Activated CD4-positive, alpha-beta T cell treated with anti-CD3 and anti-CD28 coated beads, Interleukin-10, Interleukin-2, amounts not matched to agents 100 ng/mL and 50 ng/mL, durations not matched to agents 16 hours and 8 hours (primary cell): Measurements from ENCODE around the gene C6orf89.

Experiments used
- DNase-seq: peaks from one replicate; pipeline ENCODE4 v3.0.0-alpha.2; 2020

Gene C6orf89

DNA sequence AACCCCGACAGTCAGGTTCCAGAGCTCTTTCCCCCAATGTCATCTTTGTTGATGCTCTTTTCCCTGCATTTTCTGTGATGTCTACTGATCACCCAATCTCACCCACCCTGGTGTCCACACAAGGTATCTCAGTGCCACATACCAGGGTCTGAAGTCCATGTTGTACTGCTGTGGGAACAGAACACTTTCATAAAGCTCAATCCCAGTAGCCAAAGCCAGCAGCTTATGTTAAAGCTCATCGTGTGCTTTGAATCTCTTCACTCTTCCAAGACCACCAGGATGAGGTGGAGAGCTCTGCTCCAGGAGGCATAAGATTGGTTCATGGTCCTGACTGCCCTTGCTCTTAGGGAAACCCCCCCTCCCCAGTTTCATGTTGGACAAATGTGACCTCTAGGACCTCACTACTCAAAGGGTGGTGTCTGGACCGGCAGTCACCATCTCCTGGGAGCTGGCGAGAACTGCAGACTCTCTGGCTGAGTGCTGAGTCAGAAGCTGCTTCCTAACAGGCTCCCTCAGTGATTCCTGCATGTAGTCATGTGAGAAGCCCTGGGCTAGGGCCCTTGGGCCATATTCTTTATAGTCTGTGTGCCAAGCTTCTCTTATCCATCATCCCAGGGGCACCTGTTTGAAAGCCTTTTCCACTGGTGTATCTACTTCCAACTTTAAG is 33.1 kb upstream of the C6orf89 start:
- no peak for DNase-seq

DNA sequence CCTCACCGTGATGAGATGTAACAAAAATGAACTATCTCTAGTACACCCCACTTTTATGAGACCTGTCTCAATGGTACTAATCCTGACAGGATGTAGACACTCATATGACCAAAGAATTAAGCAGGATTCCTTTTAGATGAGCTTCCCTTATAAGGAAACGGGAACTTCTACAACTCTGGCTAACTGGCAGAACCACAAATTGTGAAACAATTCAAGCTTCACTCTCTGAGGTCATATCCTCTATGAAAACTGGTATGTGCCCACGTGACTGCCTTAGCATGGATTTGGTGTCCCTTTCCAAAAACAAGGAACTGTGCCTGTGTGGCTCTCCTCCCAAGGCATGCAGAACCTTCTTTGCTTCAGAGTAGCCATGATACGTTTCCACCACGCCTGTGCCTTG is 32.4 kb upstream of the C6orf89 start:
- no peak for DNase-seq

DNA sequence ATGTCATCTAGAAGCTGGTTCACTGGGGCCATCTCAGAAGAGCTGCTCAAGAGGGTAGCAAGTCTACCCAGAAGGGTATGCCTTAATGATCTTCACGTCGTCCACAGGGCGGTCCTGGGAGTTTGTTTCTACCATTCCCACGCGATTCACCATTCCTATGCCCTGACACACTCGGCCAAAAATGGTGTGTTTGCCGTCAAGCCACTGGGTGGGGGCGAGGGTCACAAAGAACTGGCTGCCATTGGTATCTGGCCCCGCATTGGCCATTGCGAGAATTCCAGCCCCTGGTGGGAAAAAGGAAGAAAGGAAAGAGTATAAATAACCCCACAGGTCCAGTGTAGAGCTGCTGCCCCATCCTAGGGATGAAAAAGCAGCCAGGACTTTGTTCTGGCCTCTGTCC is 30.0 kb upstream of the C6orf89 start:
- no peak for DNase-seq

DNA sequence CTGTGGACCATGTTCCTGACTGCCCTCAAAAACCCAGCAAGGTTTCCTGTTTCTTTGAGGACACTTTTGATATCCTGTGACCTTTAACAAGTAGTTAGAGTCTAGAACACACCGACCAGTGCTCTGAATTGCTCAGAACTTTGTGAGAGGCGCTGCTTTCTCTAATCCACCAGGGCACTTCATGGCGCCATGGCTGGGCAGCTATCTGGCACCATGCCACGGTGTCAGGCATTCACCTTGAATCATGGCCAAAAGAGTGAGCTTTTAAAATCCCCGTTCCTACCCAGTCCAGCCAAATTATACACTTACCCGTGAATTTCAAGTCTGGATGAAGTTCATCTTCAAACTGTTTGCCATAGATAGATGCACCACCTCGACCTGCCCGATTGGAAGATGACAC is 29.5 kb upstream of the C6orf89 start:
- DNase-seq = no peak

DNA sequence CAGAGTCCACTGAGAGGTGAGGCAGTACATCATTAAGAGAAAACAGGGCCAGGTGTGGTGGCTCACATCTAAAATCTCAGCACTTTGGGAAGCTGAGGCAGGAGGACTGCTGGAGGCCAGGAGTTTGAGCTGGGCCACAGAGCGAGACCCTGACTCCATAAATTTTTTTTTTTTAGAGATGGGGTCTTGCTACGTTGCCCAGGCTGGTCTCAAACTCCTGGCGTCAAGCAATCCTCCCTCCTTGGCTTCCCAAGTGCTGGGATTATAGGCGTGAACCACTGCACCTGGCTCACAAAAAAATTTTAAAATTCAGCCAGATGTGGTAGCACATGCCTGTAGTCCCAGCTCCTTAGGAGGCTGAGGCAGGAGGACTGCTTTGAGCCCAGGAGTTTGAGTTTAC is 28.4 kb upstream of the C6orf89 start:
- no peak for DNase-seq

DNA sequence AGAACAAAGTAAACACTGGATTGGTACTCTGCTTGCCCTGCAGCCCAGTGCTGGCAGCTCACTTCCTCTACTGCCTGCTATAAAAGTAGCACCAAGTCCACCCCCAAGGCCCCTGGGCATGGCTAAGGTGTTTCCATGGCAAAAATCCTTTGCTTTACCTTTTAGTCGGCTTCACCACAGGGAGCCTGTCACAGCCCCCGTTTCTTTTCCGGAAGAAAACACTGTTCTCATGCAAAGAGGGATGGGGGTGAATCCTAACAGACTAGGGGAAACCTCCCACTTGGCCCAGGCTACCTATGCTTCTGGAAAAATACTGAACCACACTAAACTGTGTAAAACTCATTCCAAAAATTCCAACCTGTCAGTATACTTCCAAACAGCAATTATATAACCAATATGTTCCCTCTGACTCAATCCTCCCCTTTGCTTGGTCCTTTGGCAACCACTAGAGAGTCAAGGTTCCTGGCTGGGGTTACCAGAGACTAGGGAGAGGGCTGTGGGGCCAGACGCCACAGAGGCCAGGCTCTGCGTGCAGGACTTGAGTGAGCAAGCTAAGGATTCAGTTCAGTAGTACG is 27.3 kb upstream of the C6orf89 start:
- no peak for DNase-seq

DNA sequence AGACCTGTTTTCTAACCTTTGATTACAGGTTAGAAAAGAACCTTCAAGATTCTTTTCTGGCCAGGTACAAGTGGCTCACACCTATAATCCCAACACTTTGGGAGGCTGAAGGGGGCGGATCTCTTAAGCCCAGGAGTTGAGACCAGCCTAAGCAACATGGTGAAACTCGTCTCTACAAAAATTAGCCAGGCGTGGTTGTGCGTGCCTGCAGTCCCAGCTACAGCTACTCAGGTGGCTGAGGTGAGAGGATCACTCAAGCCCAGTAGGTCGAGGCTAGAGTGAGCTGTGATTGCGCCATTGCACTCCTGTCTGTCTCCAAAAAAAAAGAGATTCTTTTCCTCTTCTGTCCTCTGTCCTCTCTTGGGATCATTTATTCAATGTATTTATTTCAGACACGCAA is 25.6 kb upstream of the C6orf89 start:
- DNase-seq = no peak

DNA sequence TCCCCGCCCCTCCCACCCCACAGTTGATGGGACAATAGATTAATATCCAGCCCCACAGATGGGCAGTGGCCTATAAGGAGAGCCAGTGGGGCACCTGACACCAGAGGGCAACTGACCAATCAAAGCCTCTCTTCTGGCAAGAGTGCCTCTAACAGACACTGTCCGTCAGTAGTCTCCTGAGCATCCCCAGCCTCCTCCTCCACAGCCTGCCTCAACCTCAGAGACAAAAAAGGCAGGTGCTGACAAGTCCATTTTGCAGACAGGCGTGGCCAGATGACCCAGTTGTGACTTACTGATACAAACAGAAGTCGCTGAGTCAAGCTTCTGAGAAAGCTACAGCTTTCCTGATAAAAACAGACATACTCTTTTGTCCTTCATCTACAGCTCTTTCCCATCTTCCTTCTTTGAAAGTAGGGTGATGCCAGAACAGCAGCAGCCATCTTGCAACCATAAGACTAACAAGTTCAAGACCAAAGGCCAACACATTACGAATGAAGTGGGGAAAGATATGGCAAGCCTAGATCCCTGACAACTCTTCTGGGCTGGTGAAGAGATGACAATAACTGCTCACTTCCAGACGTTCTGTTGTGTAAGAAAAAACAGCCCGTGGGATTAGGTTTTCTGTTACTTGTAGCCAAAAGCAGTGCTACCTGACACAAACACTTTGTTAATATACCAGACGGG is 23.4 kb upstream of the C6orf89 start:
- no peak for DNase-seq

DNA sequence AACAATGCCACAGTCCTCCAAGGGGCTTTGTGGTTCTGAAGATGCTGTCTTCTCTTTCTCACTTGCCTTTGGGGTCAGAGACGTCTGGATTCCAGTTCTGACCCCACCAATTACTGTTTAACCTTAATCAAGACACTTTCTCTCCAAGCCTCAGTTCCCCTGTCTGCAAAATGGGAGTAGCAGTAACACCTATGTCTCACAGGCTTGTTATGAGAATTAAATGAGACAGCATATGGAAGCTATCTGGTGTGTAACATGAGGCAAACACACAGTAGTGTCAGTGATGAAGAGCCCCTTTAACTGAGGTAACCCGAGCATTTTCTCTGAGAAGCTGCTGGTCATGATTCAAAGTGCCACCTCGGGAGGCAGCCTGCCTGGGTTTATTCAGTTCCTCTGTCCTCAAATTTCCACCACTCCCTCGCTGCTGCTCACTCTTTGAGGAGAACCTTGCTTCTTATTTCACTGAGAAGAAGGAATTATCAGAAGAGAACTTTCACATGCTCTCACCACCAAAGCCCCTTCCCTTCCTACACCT is 22.8 kb upstream of the C6orf89 start:
- DNase-seq = no peak

DNA sequence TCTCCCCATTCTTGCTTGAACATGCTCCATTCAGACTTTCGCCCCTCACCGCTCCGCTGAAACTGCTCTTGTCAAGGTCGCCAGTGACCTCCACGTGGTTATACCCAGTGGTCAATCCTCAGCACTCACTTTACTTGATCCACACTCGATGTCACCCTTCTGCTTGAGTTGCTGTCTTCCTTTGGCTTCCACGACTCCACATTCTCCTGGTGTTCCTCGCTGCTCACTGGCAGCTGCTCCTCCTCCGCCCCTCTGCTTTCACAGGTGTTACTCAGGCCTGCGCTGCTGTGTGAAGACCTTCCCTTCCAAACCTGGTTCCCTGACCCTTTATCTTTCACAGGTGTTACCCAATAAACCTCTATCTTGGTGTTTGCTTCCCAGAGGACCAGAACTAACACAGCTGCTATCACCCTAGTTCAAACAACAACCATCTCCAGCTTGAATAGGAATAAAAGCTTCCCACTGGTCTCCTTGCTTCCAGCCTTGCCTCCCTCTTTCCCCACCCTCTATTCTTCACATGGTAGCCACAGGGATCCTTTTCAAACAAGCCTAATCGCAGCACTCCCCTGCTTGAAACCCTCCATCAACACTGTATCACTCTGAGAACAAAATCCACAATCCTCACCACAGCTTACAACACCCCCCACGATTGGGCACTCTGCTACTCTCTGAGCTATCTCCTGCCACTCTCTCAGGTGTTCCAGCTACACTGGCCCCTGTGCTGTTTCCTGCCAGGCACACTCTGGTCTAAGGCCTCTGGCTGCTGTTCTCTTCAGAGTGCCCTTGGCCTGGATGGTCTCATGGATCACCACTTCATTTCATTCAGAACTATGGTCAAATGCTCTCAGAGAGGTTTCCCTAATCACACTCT is 21.8 kb upstream of the C6orf89 start:
- DNase-seq = no peak

DNA sequence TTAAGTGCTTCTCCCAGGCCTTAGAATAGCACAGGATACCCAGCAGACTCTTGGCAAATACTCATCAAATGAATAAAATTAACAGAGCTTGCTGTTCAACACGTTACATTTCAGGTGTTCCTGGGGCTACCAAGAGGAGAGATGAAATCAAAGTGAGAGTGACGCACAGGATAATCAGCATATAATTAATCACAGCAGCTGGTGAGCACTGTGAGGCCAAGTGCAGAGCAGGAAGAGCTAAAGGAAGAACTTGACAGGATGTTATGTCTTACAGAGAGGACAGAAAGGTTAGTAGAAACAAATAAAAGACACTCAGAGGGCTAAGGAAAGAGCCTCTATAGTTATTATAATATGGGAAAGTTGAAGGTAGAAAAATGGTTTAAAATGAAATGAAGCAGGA is 19.9 kb upstream of the C6orf89 start:
- no peak for DNase-seq

DNA sequence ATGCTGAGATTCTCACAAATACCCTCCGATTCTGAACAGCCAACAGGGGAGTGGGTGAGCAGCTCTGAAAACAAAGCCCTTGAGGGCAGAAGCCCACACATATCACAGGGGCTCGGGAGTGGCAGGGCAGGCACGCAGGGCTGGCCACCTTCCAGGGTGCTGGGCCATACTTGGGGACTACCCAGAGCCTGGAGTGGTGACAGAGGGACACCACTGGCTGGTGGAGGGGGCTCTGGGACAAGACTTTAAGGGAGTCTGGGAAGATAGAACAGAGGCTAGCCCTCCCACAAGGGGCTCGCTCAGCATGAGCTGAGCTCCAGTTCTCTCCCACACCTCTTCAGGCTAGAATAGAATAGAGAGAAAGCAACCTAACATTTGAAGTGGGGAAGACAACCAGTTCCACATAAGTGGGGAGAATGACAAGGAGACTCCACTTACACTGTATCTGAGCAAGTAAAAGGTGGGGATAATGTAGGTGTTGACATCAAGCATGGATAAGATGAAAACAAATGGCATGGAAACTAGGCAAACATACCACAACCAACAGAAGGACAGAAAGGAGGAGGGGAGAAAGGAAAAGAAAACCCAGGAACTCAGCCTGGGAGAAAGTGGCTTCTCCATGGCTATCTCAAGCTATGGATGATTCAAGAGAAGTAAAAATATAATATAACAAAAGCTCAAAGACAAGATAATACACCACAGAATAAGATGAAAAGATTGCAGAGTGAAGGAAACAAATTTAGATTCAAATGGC is 18.1 kb upstream of the C6orf89 start:
- no peak for DNase-seq

DNA sequence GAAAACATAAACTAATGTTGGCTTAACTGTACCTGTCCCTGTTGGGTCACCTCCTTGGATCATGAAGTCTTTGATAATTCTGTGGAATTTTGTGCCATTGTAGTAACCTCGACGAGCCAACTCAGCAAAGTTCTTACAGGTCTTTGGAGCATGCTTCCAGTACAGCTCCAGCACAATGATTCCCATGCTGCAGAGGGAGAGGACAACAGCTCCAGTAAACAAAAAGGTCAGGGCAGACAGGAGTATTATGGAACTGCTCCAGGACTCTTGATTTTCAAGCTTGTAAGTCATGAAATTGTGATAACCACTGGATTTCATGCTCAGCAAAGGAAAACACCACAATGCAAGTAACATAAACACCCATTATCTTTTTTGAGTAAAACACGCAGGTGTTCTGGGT is 14.1 kb upstream of the C6orf89 start:
- no peak for DNase-seq

DNA sequence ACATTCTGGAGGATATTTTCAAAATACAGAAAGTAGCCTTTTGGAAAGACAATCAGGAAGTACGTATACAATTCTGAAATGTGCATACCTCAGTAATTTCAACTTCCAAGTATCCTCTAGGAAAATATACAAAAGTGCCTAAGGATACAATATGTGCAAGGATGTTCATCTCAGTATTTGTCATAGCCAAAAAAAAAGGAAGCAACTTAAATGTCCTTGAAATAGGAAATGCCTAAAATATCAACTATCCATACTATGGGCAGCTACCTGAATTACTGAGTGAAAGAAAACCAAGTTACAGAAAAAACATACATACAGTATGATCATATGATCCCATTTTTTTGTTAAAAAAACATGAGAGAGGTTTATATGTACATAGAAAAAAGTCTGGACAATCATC is 12.6 kb upstream of the C6orf89 start:
- no peak for DNase-seq

DNA sequence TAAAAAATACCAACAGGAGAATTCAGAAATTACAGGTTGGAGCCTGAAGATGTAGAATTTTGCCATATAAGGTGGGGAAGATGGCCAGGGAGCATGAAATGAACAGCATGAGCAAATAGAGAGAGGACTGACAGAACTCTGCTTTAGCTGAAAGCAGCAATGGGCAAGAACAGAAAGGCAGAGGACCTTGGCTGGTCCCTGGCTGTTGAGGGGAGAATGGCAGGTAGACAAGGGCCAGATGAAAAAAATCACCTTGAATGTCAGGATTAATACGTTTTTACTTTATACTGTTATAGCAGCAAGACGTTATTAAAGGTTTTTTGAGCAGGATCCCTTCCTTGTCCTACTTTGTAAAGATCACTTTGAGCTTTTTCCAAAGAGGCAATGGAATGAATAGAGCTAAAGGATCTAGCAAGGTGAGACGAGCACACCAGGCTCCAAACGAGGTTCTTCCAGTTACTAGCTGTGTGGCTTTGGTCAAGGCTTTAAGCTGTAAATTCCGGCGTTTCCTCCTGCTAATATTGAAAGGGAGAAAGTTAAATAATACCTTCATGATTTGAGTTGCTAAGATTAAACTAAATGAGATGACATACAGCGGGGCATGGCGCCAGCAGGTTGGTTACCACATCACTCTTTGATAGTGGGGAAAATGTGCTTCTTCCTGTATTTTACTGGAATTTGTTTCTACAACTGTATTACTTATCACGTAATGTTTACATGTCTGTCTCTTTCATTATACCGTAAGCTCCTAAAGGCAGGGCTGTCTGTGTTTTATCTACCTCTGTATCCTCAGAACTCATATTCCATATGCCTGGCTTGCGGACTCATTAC is 11.9 kb upstream of the C6orf89 start:
- DNase-seq = peak; percentile 44

DNA sequence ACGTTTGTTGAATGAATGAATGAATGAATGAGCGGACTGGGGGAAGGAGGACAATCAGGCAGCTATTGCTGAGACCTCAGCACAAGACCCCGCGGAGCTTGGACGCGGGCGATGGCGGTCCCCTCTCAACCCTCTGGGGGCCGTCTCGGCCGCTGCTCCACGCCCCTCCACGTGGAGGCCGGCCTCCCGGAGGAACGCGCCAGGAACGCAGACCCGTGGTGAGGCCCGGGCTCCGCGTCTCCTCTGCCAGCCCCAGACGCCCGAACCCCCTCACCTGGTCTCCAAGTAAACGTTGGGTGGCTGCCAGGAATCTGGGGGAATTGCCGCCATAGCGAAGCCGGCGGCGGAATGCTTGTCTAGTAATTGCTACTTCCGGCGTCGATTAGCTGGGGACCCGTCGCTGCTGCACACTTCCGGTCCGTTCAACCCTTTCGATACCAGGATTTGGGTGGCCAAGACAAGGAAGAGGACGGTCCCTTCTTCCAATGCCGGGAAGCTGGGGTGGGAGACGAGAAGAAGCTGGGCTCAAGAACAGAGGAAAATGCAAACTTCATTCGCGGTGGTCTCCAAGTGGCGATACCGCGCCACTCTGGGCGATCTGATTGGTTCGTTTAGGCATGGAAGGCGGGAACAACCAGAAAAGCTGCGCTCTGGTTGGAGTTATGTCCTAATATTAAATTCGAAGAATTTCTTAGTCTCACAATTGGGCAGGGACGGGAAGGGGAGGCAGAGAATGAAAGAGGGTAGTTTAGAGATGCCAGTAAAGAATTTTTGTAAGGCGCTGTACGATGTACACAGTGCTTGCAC is 11.1 kb upstream of the C6orf89 start, which contains the start of gene PPIL1:
PPIL1 (minus strand) TSS at position 361 of the 807 bp plus-strand sequence; CDS start at position 330, 31 bp downstream.
- peak; percentile 90 for DNase-seq

DNA sequence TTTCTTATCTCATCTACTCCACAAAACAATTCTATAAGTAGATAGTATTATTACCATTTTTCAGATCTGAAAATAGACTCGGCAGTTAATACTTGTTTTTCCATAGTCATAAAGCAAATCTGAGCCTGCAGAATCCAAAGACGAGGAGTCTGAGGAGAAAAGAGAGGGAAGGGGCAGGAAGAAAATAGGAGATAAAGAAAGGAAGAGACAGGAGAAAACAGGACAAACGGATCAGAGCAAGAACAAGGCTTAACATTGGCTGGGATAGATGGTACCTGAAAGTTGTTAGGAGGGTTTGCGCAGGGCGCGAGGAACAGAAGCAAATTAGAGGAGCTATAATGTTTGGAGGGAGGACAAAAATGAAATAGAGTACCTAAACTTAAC is 10.5 kb upstream of the C6orf89 start:
- DNase-seq = no peak

DNA sequence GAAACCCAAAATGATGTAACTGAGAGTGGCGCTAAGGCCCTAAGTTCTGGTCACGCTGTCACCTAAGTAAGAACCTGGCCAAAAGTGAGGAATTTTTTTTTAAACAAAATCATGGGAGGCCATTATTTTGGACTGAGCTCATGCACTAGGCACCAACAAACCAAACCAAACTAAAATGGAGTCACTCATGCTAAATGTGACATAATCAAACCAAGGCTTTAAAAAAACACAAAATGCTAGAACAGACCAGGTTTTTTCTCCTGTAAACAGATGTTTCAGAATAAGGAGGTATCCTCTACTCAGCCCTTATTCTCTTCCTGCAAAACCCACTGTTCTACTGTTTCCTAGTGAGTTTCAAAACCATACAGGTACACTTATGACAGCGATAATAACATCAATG is 1.1 kb upstream of the C6orf89 start:
- no peak for DNase-seq

DNA sequence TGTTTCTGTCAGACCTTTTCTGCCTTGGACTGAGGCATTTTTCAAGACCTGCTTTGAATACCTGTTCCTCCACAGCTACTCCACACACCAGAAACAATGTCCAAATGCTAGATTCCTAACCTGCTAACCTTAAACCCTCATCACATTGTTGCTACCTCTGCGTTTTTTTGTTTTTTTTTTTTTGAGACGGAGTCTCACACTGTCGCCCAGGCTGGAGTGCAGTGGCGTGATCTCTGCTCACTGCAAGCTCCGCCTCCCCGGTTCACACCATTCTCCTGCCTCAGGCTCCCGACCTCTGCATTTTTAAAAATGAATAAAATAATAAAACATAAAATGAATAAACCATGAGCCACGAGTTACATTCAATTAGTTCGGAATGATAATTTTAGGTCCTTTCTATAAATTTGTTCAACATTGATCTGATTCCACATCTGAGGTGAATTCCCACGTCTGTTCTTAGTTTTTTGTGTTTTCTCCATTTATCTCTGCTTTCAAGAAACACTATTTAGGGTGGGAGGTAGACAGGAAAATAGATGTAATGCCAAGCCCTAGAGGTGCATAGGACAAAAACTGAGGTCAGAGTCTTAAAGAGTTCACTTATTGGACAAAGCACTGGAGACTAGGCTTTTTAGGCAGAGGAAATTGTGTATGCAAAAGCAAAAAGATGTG is 1.3 kb downstream of the C6orf89 start:
- DNase-seq = no peak

DNA sequence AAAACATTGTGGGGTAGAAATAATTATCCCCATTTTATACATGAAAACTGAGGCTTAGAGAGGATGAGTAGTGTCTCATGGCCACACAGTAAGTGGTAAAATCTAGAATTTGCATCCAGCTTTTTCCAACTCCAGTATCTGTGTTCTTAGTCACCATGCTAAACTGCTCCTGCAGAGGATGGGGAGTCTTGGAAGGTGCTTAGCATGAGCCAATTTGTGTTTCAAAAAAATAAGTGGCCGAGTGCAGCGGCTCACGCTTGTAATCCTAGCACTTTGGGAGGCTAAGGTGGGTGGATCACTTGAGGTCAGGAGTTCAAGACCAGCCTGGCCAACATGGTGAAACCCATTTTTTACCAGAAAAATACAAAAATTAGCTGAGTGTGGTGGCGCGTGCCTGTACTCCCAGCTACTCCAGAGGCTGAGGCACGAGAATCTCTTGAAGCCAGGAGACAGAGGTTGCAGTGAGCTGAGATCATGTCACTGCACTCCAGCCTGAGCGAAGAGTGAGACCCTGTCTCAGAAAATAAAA is 2.4 kb downstream of the C6orf89 start:
- no peak for DNase-seq
